IMR-90 (cell line): Measurements from ENCODE around the gene RNASE3.

Experiments
- CTCF ChIP-seq: conservative IDR thresholded peaks from 2 replicates; pipeline ENCODE4 v1.5.1; 2012; ENCODE audit warnings: mild to moderate bottlenecking, low read depth, low read length, improper control_type of control experiment
- POLR2A ChIP-seq: IDR thresholded peaks from 2 replicates; pipeline ENCODE4 v1.6.1; 2012; ENCODE audit warnings: mild to moderate bottlenecking, low read depth, low read length
- SMC3 ChIP-seq: fragments of 150-350 bp; IDR thresholded peaks from 2 replicates; pipeline ENCODE4 v1.6.1; 2016; ENCODE audit warnings: low read depth, mild to moderate bottlenecking, antibody characterized with exemption, low read length, moderate library complexity

- TF ChIP-seq SMC3 (no peak), CTCF (no peak), POLR2A (no peak)
These were observed 16.0 kb downstream of the RNASE3 start for GRCh38 chr14:20907214-20907613.
